GM12878 (cell line): Measurements from ENCODE around the gene LILRB1. TPM values are rescaled to one million over a fixed set of nuclear protein-coding genes. Genes with fewer than 3 reads are reported as not detected.

Experiments used
- ATAC-seq: fragments of 200-7000 bp; cut with Tn5 transposase; 3 replicates; pipeline ENCODE4 v1.9.1; 2020; ENCODE audit warnings: mild to moderate bottlenecking, moderate library complexity
- BruUV-seq: library from RNA; stranded (reverse); fragments of 400-500 nt; replicated peaks from 2 replicates; lab custom pipeline; 2021; lab: Mats Ljungman, UMichigan
- CTCF ChIA-PET: fragments of 300-600 bp; sonication (Branson Sonifier 250); formaldehyde crosslinking; extraction: SDS; loops from one replicate; lab custom pipeline; 2021; ENCODE audit warnings: inconsistent platforms; lab: Yijun Ruan, JAX
- POLR2A ChIA-PET: fragments of 350-600 bp; formaldehyde crosslinking; extraction: SDS; loops from one replicate; lab custom pipeline; 2021; ENCODE audit warnings: inconsistent platforms; lab: Charles Lee
- RAD21 ChIA-PET: fragments of 300-600 bp; sonication (Branson Sonifier 250); formaldehyde crosslinking; loops from one replicate; lab custom pipeline; 2023; ENCODE audit warnings: antibody characterized with exemption; ENCODE audit not compliant: unreplicated experiment; lab: Charles Lee
- SMC1A ChIA-PET: fragments of 300-600 bp; sonication (Branson Sonifier 250); formaldehyde crosslinking; loops from one replicate; lab custom pipeline; 2023; ENCODE audit not compliant: unreplicated experiment, uncharacterized antibody; lab: Charles Lee
- DNase-seq: peaks from one replicate; pipeline ENCODE4 v3.0.0-alpha.2; 2011; ENCODE audit warnings: low read depth, low spot score
- FAIRE-seq: peaks from 3 replicates; lab custom pipeline; 2011; peaks lifted over from hg19 to GRCh38; lab: Jason Lieb, UNC
- H2AFZ ChIP-seq: 2 replicates; pipeline ENCODE4 v1.6.0; 2011; ENCODE audit warnings: low read depth, low read length, control low read depth; ENCODE audit not compliant: control insufficient read depth
- H3K27ac ChIP-seq: 2 replicates; pipeline ENCODE4 v1.5.1; 2011; ENCODE audit warnings: control low read depth; ENCODE audit not compliant: control insufficient read depth, insufficient read depth
- H3K27me3 ChIP-seq, 2 experiments: replicated peaks in 1 of 2; 2 replicates each; pipeline versions ENCODE4 v1.6.0 to v1.6.1; 2011; ENCODE audit warnings: low read length in 1 of 2; ENCODE audit not compliant: control insufficient read depth in 2 of 2, insufficient read depth in 2 of 2
- H3K36me3 ChIP-seq, 2 experiments: 2 replicates each; pipeline ENCODE4 v1.5.1; 2011; ENCODE audit warnings: low read length in 1 of 2; ENCODE audit not compliant: control insufficient read depth in 2 of 2, insufficient read depth in 2 of 2
- H3K4me1 ChIP-seq: 2 replicates; pipeline ENCODE4 v1.6.1; 2011; ENCODE audit warnings: mild to moderate bottlenecking, low read length, moderate library complexity, mixed read lengths; ENCODE audit not compliant: control insufficient read depth, insufficient read depth
- H3K4me2 ChIP-seq: 2 replicates; pipeline ENCODE4 v1.6.0; 2011; ENCODE audit warnings: control low read depth; ENCODE audit not compliant: control insufficient read depth, insufficient read depth
- H3K4me3 ChIP-seq: fragments of 200-600 bp; sonication (generic); 2 replicates; pipeline ENCODE4 v1.5.1; 2016
- H3K79me2 ChIP-seq: 2 replicates; pipeline ENCODE4 v1.6.0; 2011; ENCODE audit warnings: low read length; ENCODE audit not compliant: control insufficient read depth, insufficient read depth
- H3K9ac ChIP-seq: 2 replicates; pipeline ENCODE4 v1.8.0; 2011; ENCODE audit warnings: low read length, control low read depth, mixed read lengths; ENCODE audit not compliant: control insufficient read depth, insufficient read depth
- H3K9me3 ChIP-seq: replicated peaks from 3 replicates; pipeline ENCODE4 v1.5.1; 2011; ENCODE audit warnings: mild to moderate bottlenecking, low read length; ENCODE audit not compliant: control insufficient read depth, insufficient read depth
- H4K20me1 ChIP-seq: 2 replicates; pipeline ENCODE4 v1.6.0; 2011; ENCODE audit not compliant: control insufficient read depth, insufficient read depth
- CREM ChIP-seq: IDR thresholded peaks from 2 replicates; pipeline ENCODE4 v1.6.1; 2014; ENCODE audit warnings: antibody characterized with exemption, low read depth
- CUX1 ChIP-seq: IDR thresholded peaks from 2 replicates; pipeline ENCODE4 v1.6.1; 2012; ENCODE audit warnings: improper control_type of control experiment, low read depth, low read length; ENCODE audit not compliant: insufficient replicate concordance
- EED ChIP-seq: sonication (generic); IDR thresholded peaks from 2 replicates; pipeline ENCODE4 v1.6.1; 2016; ENCODE audit warnings: antibody characterized with exemption, low read depth
- FOXK2 ChIP-seq: fragments of 450-650 bp; IDR thresholded peaks from 2 replicates; pipeline ENCODE4 v1.6.1; 2017; ENCODE audit warnings: mild to moderate bottlenecking, moderate library complexity
- MLLT1 ChIP-seq: fragments of 450-650 bp; IDR thresholded peaks from 2 replicates; pipeline ENCODE4 v1.6.1; 2016; ENCODE audit warnings: mild to moderate bottlenecking
- TCF7 ChIP-seq: IDR thresholded peaks from 2 replicates; pipeline ENCODE4 v1.6.1; 2014; ENCODE audit warnings: antibody characterized with exemption, borderline replicate concordance
- YY1 ChIP-seq: IDR thresholded peaks from 2 replicates; pipeline ENCODE4 v1.6.1; 2011; ENCODE audit warnings: low read depth, mild to moderate bottlenecking, low read length
- ZBTB4 ChIP-seq: fragments of 450-650 bp; formaldehyde crosslinking; IDR thresholded peaks from 2 replicates; pipeline ENCODE4 v1.4.0; 2022; ENCODE audit warnings: mild to moderate bottlenecking, moderate library complexity
- WGBS: methylation state at CpG from one replicate; pipeline ENCODE4 v1.1.6; 2016; ENCODE audit warnings: low lambda C conversion rate; ENCODE audit not compliant: insufficient replicate concordance, insufficient coverage; ENCODE audit errors: missing lambda C conversion rate; 5-methylcytosine and 5-hydroxymethylcytosine counted together
- in situ Hi-C: fragments of 300-500 bp; cut with MboI; formaldehyde crosslinking; loops from 9 replicates; pipeline ENCODE4 v1.14.3; 2018; ENCODE audit warnings: mixed read lengths
- intact Hi-C: fragments of 100-400 bp; cut with micrococcal nuclease; formaldehyde crosslinking; loops from one replicate; pipeline ENCODE4 v1.14.2; 2022; ENCODE audit not compliant: unreplicated experiment
- polyA plus RNA-seq, 11 experiments: library from polyadenylated mRNA; depleted of rRNA in 4 of 11; unstranded in 6 of 11; stranded (reverse) in 5 of 11; fragments of >200 nt; fragmentation: Nextera tagmentation in 4 of 11; fragmentation: Illumina TruSeq in 1 of 11; extraction: Ambion mirVana in 4 of 11; extraction: Trizol in 1 of 11; gene quantifications; 1 replicate in 1 of 11; 2 replicates in 10 of 11; pipeline versions ENCODE4 v1.2.1 to v1.2.3, GENCODE V29; 2011 to 2016; ENCODE audit warnings: inconsistent platforms in 2 of 11, missing spikeins in 2 of 11, low read depth in 1 of 11
- total RNA-seq, 4 experiments: library from RNA; depleted of rRNA in 3 of 4; stranded (reverse); fragments of >200 nt in 3 of 4; fragmentation: Illumina TruSeq in 1 of 4; extraction: Trizol in 1 of 4; gene quantifications; 2 replicates each; pipeline versions ENCODE4 v1.2.1 to v1.2.3, GENCODE V29; 2013 to 2021

LILRB1 gene
- total and polyA plus RNA-seq, 10 of the 15 experiments (the other 5 are each of a cell fraction or from before 2014, with no cell fraction given): 4.9 to 92.2 (median 50.1) TPM

GRCh38 chr19:54653181-54653809, 23.0 kb downstream of the LILRB1 start (continued):
- TF ChIP-seq MLLT1 (no peak), ZBTB4 (CRISPR knock-in tag) (no peak)

- CTCF ChIA-PET: interaction anchor here (0.5 to 20.7 kb wide), 15 partner anchors 9 to 730 kb away, joined by 3 to 842 read pairs (median 6); partner anchors contain the start of genes CDC42EP5, LILRB4 and TMEM238
- peak; percentile 64 for FAIRE-seq
- no peak overlapping the region; the same call in 1 of the 2 replicates for H3K27ac ChIP-seq
- SMC1A ChIA-PET: interaction anchor here (0.9 to 8.0 kb wide), 11 partner anchors 8 to 226 kb away, joined by 3 to 268 read pairs (median 10); partner anchors contain the start of gene LILRB4
- POLR2A ChIA-PET: interaction anchor here (0.9 to 3.3 kb wide), 4 partner anchors 9 to 25 kb away, joined by 3 to 27 read pairs (median 4); no protein-coding TSS in a partner anchor
- BruUV-seq: no TSS peak
- H3K4me2 ChIP-seq: no peak overlapping the region
- H2AFZ ChIP-seq: no peak overlapping the region; the same call in 1 of the 2 replicates
- H3K4me3 ChIP-seq: no peak overlapping the region
- H4K20me1 ChIP-seq: no peaks in the 10 kb centered on the region
- peak; percentile 89 for ATAC-seq
- H3K9ac ChIP-seq: no peak overlapping the region
- RAD21 ChIA-PET: interaction anchor here (0.8 to 7.8 kb wide), 10 partner anchors 8 to 175 kb away, joined by 3 to 189 read pairs (median 4); partner anchors contain the start of gene LILRB4
- no peaks in the 10 kb centered on the region for H3K27me3 ChIP-seq
- 56% methylated on average over 14 of the region's 14 CpGs for whole genome bisulfite sequencing
- no peak for DNase-seq
- in situ Hi-C loops: loop anchor here (5.0 kb wide), 1 partner anchor 177 kb away; no protein-coding TSS in a partner anchor
- peaks cover 5% of the 10 kb centered on the region for H3K4me1 ChIP-seq
- H3K36me3 ChIP-seq: no peaks in the 10 kb centered on the region
- H3K9me3 ChIP-seq: no peaks in the 10 kb centered on the region; the same call in 2 of the 3 replicates
- no peaks in the 10 kb centered on the region for H3K79me2 ChIP-seq
- intact Hi-C loops: no loop called here
- TF ChIP-seq FOXK2 (no peak), CUX1 (peak; percentile 58), YY1 (peak; percentile 65), TCF7 (0 out of 2 replicates have a peak, but pooled peaks have one; percentile 17), EED (peak; percentile 31; the same call in 1 of the 2 replicates), CREM (0 out of 2 replicates have a peak, but pooled peaks have one; percentile 53)
Observed at GRCh38 chr19:54654447-54655321, 24.4 kb downstream of the LILRB1 start.
